Motor neuron (in vitro differentiated cells): ENCODE data around the gene CFAP46. TPM values are rescaled to one million over a fixed set of nuclear protein-coding genes. Genes with fewer than 3 reads are reported as not detected.
"Not testable (repeated sequence)": the region's sequence is repeated elsewhere in the genome, so short reads cannot be mapped to it uniquely, and the experiment has no call there.

Experiments used
- ATAC-seq, 8 experiments: fragments of 200-7000 bp; cut with Tn5 transposase; replicated peaks in 6 of 8; 2 replicates each; pipeline ENCODE4 v1.8.0; 2021; ENCODE audit warnings: mild to moderate bottlenecking in 8 of 8, moderate library complexity in 8 of 8
- H3K27ac ChIP-seq, 2 donors: fragments of 250-450 bp; sonication (Bioruptor Pico); 2 replicates each; pipeline ENCODE4 v1.9.0; 2021; ENCODE audit warnings: antibody characterized with exemption in 2 of 2, mild to moderate bottlenecking in 2 of 2, moderate library complexity in 1 of 2
- H3K4me1 ChIP-seq, 2 donors: fragments of 250-450 bp; sonication (Bioruptor Pico); replicated peaks in 1 of 2; 2 replicates each; pipeline ENCODE4 v1.6.1; 2021; ENCODE audit warnings: antibody characterized with exemption in 2 of 2, mild to moderate bottlenecking in 2 of 2, moderate library complexity in 1 of 2
- H3K4me3 ChIP-seq, 5 donors: fragments of 250-450 bp; sonication (Bioruptor Pico); 2 replicates each; pipeline ENCODE4 v1.9.0; 2021; ENCODE audit warnings: antibody characterized with exemption in 5 of 5, mild to moderate bottlenecking in 5 of 5, moderate library complexity in 4 of 5
- WGBS, 10 experiments: fragments of 450-650 bp; shearing (Covaris generic); methylation state at CpG; one replicate each; pipeline ENCODE4 v1.0.0; 2022; 5-methylcytosine and 5-hydroxymethylcytosine counted together
- in situ Hi-C, 9 experiments: fragments of 400-800 bp; cut with MboI; loops; one replicate each; pipeline ENCODE4 v1.15.0; 2021; ENCODE audit warnings: low sequenced_read_pairs in 9 of 9, low pct_unique_long_range_greater_than_20kb in 2 of 9; ENCODE audit not compliant: unreplicated experiment in 9 of 9
- total RNA-seq, 8 experiments: library from RNA; unstranded; fragments of 300-600 nt; gene quantifications; 2 replicates each; pipeline versions ENCODE4 v1.2.3 to v1.2.4, GENCODE V29; 2022

The CFAP46 gene
- total RNA-seq, 8 experiments from 2014 or later, result 1.2 to 15.5 (median 2.7) TPM

GRCh38 chr10:132908621-132909295 is 33.6 kb downstream of the CFAP46 start:
- H3K27ac ChIP-seq, result no peak overlapping the region
- no peak for ATAC-seq
- peaks cover 6 to 13% of the 10 kb centered on the region in 2 donors for H3K4me1 ChIP-seq
- no peak overlapping the region for H3K4me3 ChIP-seq
- 80 to 100% (median 95%) methylated on average over 1 to 8 of the region's 33 CpGs; no CpG with 5 or more reads in 3 of the 10 experiments for WGBS, 10 experiments
- in situ Hi-C loops, result no loop called here

GRCh38 chr10:132907821-132908620 is 34.3 kb downstream of the CFAP46 start:
- H3K27ac ChIP-seq, result no peak overlapping the region
- no peak overlapping the region for H3K4me3 ChIP-seq
- peaks cover 6 to 9% of the 10 kb centered on the region in 2 donors for H3K4me1 ChIP-seq
- WGBS, 10 experiments, result 73 to 100% (median 85%) methylated on average over 1 to 17 of the region's 41 CpGs; no CpG with 5 or more reads in 4 of the 10 experiments
- in situ Hi-C loops, result no loop called here
- ATAC-seq, result no peak

- Histone ChIP-seq H3K27ac (no peak overlapping the region), H3K4me1 (peaks cover 6 to 7% of the 10 kb centered on the region in 2 donors), H3K4me3 (no peak overlapping the region)
- WGBS, 10 experiments, result 39 to 100% (median 90%) methylated on average over 1 to 7 of the region's 19 CpGs; no CpG with 5 or more reads in 2 of the 10 experiments
- in situ Hi-C loops, result no loop called here
- ATAC-seq, result no peak
Measured at GRCh38 chr10:132906836-132907235, 35.5 kb downstream of the CFAP46 start.

- in situ Hi-C loops, result no loop called here
- H3K27ac ChIP-seq, result no peak overlapping the region
- no peak overlapping the region for H3K4me3 ChIP-seq
- peaks cover 3% of the 10 kb centered on the region in 2 donors for H3K4me1 ChIP-seq
- WGBS, 10 experiments, result 40 to 95% (median 75%) methylated on average over 1 to 5 of the region's 15 CpGs; no CpG with 5 or more reads in 6 of the 10 experiments
- ATAC-seq, result no peak
Measured at GRCh38 chr10:132906106-132906505, 36.3 kb downstream of the CFAP46 start.

GRCh38 chr10:132905661-132906060 is 36.7 kb downstream of the CFAP46 start:
- H3K27ac ChIP-seq, result no peak overlapping the region
- no peak overlapping the region for H3K4me3 ChIP-seq
- in situ Hi-C loops, result no loop called here
- ATAC-seq, result no peak
- no peaks in the 10 kb centered on the region for H3K4me1 ChIP-seq
- WGBS, 10 experiments, result 100% methylated on average over 1 of the region's 1 CpG; no CpG with 5 or more reads in 7 of the 10 experiments

GRCh38 chr10:132904814-132905649 is 37.3 kb downstream of the CFAP46 start:
- Histone ChIP-seq H3K4me1 (no peaks in the 10 kb centered on the region), H3K4me3 (no peak overlapping the region), H3K27ac (no peak overlapping the region)
- 36 to 100% (median 79%) methylated on average over 1 to 16 of the region's 21 CpGs for WGBS, 10 experiments
- in situ Hi-C loops, result no loop called here
- no peak for ATAC-seq

GRCh38 chr10:132904181-132904813 is 38.1 kb downstream of the CFAP46 start:
- Histone ChIP-seq H3K4me1 (no peaks in the 10 kb centered on the region), H3K4me3 (no peak overlapping the region), H3K27ac (no peak overlapping the region)
- WGBS, 10 experiments, result 10 to 52% (median 18%) methylated on average over 1 to 9 of the region's 15 CpGs; no CpG with 5 or more reads in 4 of the 10 experiments
- in situ Hi-C loops, result no loop called here
- ATAC-seq, result peak; percentile 47 to 79 (median 62)

GRCh38 chr10:132902656-132903575 is 39.5 kb downstream of the CFAP46 start:
- H3K4me3 ChIP-seq, H3K27ac ChIP-seq, in situ Hi-C loops, H3K4me1 ChIP-seq: not testable (repeated sequence)
- ATAC-seq, result peak in 2 of 8 experiments; percentile 73 to 82
- WGBS, 10 experiments, result 47 to 97% (median 56%) methylated on average over 4 to 11 of the region's 19 CpGs; no CpG with 5 or more reads in 3 of the 10 experiments

GRCh38 chr10:132901351-132901750 is 41.0 kb downstream of the CFAP46 start:
- H3K27ac ChIP-seq, result no peak overlapping the region
- no peak overlapping the region for H3K4me3 ChIP-seq
- WGBS, 10 experiments, result 8 to 97% (median 70%) methylated on average over 1 to 7 of the region's 7 CpGs; no CpG with 5 or more reads in 1 of the 10 experiments
- in situ Hi-C loops, result no loop called here
- H3K4me1 ChIP-seq, result no peaks in the 10 kb centered on the region
- ATAC-seq, result no peak

GRCh38 chr10:132900211-132900756 is 42.1 kb downstream of the CFAP46 start:
- no peak overlapping the region for H3K27ac ChIP-seq
- no peaks in the 10 kb centered on the region for H3K4me1 ChIP-seq
- no peak overlapping the region for H3K4me3 ChIP-seq
- WGBS, 10 experiments, result 63 to 100% (median 80%) methylated on average over 1 to 6 of the region's 14 CpGs; no CpG with 5 or more reads in 4 of the 10 experiments
- no peak for ATAC-seq
- in situ Hi-C loops, result no loop called here

- Histone ChIP-seq H3K4me1 (no peaks in the 10 kb centered on the region), H3K27ac (no peak overlapping the region), H3K4me3 (no peak overlapping the region)
- WGBS, 10 experiments, result 40 to 83% (median 71%) methylated on average over 1 to 4 of the region's 7 CpGs; no CpG with 5 or more reads in 5 of the 10 experiments
- in situ Hi-C loops, result no loop called here
- no peak for ATAC-seq
Measured at GRCh38 chr10:132899751-132900065, 42.7 kb downstream of the CFAP46 start.
